ENCODE data around the gene GALNT18.

DNA sequence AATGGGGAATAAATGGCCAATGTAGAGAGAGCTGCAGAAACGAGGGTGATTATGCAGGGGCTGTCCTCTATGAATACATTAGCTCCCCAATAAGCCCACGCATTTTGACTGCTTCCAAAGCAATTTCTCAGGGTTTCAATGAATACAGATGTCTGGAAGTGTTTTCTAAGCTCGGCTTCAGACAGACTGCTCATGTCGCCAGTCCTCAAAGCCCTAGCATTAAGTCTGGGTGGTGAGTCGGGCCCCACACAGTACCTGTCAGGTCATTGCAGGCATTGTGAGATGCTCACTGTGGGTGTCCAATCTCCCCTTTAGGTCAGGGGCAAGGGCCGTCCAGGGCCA, 250.9 kb downstream of the GALNT18 start:
- TF ChIP-seq, protein P1, sequence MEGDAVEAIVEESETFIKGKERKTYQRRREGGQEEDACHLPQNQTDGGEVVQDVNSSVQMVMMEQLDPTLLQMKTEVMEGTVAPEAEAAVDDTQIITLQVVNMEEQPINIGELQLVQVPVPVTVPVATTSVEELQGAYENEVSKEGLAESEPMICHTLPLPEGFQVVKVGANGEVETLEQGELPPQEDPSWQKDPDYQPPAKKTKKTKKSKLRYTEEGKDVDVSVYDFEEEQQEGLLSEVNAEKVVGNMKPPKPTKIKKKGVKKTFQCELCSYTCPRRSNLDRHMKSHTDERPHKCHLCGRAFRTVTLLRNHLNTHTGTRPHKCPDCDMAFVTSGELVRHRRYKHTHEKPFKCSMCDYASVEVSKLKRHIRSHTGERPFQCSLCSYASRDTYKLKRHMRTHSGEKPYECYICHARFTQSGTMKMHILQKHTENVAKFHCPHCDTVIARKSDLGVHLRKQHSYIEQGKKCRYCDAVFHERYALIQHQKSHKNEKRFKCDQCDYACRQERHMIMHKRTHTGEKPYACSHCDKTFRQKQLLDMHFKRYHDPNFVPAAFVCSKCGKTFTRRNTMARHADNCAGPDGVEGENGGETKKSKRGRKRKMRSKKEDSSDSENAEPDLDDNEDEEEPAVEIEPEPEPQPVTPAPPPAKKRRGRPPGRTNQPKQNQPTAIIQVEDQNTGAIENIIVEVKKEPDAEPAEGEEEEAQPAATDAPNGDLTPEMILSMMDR (IDR thresholded peaks at IDR 0.05; ENCODE audit: low read depth, low read length, missing input control) = no peak
- TF ChIP-seq RAD21 (IDR thresholded peaks at IDR 0.05) (no peak), YY1 (IDR thresholded peaks at IDR 0.05) (no peak), MAX (IDR thresholded peaks at IDR 0.05) (no peak), TAF1 (conservative IDR thresholded peaks at IDR 0.05) (no peak), ZBTB33 (IDR thresholded peaks at IDR 0.05) (no peak)
- TF ChIP-seq, protein P2, sequence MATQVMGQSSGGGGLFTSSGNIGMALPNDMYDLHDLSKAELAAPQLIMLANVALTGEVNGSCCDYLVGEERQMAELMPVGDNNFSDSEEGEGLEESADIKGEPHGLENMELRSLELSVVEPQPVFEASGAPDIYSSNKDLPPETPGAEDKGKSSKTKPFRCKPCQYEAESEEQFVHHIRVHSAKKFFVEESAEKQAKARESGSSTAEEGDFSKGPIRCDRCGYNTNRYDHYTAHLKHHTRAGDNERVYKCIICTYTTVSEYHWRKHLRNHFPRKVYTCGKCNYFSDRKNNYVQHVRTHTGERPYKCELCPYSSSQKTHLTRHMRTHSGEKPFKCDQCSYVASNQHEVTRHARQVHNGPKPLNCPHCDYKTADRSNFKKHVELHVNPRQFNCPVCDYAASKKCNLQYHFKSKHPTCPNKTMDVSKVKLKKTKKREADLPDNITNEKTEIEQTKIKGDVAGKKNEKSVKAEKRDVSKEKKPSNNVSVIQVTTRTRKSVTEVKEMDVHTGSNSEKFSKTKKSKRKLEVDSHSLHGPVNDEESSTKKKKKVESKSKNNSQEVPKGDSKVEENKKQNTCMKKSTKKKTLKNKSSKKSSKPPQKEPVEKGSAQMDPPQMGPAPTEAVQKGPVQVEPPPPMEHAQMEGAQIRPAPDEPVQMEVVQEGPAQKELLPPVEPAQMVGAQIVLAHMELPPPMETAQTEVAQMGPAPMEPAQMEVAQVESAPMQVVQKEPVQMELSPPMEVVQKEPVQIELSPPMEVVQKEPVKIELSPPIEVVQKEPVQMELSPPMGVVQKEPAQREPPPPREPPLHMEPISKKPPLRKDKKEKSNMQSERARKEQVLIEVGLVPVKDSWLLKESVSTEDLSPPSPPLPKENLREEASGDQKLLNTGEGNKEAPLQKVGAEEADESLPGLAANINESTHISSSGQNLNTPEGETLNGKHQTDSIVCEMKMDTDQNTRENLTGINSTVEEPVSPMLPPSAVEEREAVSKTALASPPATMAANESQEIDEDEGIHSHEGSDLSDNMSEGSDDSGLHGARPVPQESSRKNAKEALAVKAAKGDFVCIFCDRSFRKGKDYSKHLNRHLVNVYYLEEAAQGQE (IDR thresholded peaks at IDR 0.05) = no peak

All from liver (tissue), 3 donors.